IPS DF 4.7 (cell line): Measurements from ENCODE around the gene PRAMEF5.
"Not testable (repeated sequence)": the region's sequence is repeated elsewhere in the genome, so short reads cannot be mapped to it uniquely, and the experiment has no call there.

ENCODE experiments used
- DNase-seq: peaks from one replicate; pipeline ENCODE4 v3.0.0-alpha.2; 2013; ENCODE audit warnings: low spot score; ENCODE audit errors: extremely low read depth

PRAMEF5 gene

GRCh38 chr1:13253898-13254297, at the start of gene PRAMEF5:
Gene PRAMEF5, plus strand, starts transcription at chr1:13254198. Its CDS starts 5,071 bp downstream, at chr1:13259269.
- not testable (repeated sequence) for DNase-seq

GRCh38 chr1:13208712-13209111, 45.3 kb upstream of the PRAMEF5 start:
- not testable (repeated sequence) for DNase-seq

- DNase-seq, result not testable (repeated sequence)
Observed at GRCh38 chr1:13216619-13217018, 37.4 kb upstream of the PRAMEF5 start.

- not testable (repeated sequence) for DNase-seq
Observed at GRCh38 chr1:13219203-13219602, 34.8 kb upstream of the PRAMEF5 start.

GRCh38 chr1:13222788-13223187, 31.2 kb upstream of the PRAMEF5 start:
- DNase-seq, result not testable (repeated sequence)

- DNase-seq, result no peak
Observed at GRCh38 chr1:13224480-13225060, 29.4 kb upstream of the PRAMEF5 start.

GRCh38 chr1:13225675-13226204, 28.3 kb upstream of the PRAMEF5 start, which contains the start of gene PRAMEF18:
Gene PRAMEF18, minus strand, starts transcription at chr1:13226154. Its CDS starts 48 bp downstream, at chr1:13226106.
- not testable (repeated sequence) for DNase-seq

GRCh38 chr1:13227271-13228055, 26.5 kb upstream of the PRAMEF5 start:
- DNase-seq, result not testable (repeated sequence)

GRCh38 chr1:13228343-13228781, 25.6 kb upstream of the PRAMEF5 start:
- DNase-seq, result peak; percentile 1

- DNase-seq, result not testable (repeated sequence)
Observed at GRCh38 chr1:13230096-13230495, 23.9 kb upstream of the PRAMEF5 start.

- DNase-seq, result not testable (repeated sequence)
Observed at GRCh38 chr1:13230601-13231000, 23.4 kb upstream of the PRAMEF5 start.

- DNase-seq, result not testable (repeated sequence)
Observed at GRCh38 chr1:13231061-13231750, 22.8 kb upstream of the PRAMEF5 start.

GRCh38 chr1:13232056-13232455, 21.9 kb upstream of the PRAMEF5 start:
- not testable (repeated sequence) for DNase-seq

GRCh38 chr1:13234057-13234456, 19.9 kb upstream of the PRAMEF5 start:
- not testable (repeated sequence) for DNase-seq

- DNase-seq, result not testable (repeated sequence)
Observed at GRCh38 chr1:13237572-13237971, 16.4 kb upstream of the PRAMEF5 start.

GRCh38 chr1:13239633-13240032, 14.4 kb upstream of the PRAMEF5 start:
- DNase-seq, result not testable (repeated sequence)

GRCh38 chr1:13243536-13244263, 10.3 kb upstream of the PRAMEF5 start:
- not testable (repeated sequence) for DNase-seq

GRCh38 chr1:13245841-13246553, 8.0 kb upstream of the PRAMEF5 start:
- not testable (repeated sequence) for DNase-seq

- not testable (repeated sequence) for DNase-seq
Observed at GRCh38 chr1:13246554-13246871, 7.5 kb upstream of the PRAMEF5 start.

GRCh38 chr1:13247122-13247521, 6.9 kb upstream of the PRAMEF5 start:
- DNase-seq, result not testable (repeated sequence)
